Ammon's horn (tissue), 1 donor: ENCODE data around the gene TCF7L2.
A peak's percentile ranks its signal among the peaks of the same experiment; 100 is the strongest.

ENCODE experiments used
- DNase-seq: peaks from one replicate; pipeline ENCODE4 v3.0.0-alpha.2; 2016; ENCODE audit warnings: low spot score

Gene TCF7L2

GRCh38 chr10:112999102-112999501 is 49.1 kb downstream of the TCF7L2 start:
- no peak for DNase-seq

- no peak for DNase-seq
Observed at GRCh38 chr10:113000442-113000841, 50.4 kb downstream of the TCF7L2 start.

- DNase-seq: no peak
Observed at GRCh38 chr10:113000876-113001598, 51.0 kb downstream of the TCF7L2 start.

- DNase-seq: no peak
Observed at GRCh38 chr10:113001599-113002448, 51.8 kb downstream of the TCF7L2 start.

GRCh38 chr10:113002449-113002777 is 52.4 kb downstream of the TCF7L2 start:
- no peak for DNase-seq

GRCh38 chr10:113003052-113003451 is 53.0 kb downstream of the TCF7L2 start:
- DNase-seq: peak; percentile 75

GRCh38 chr10:113004069-113004618 is 54.1 kb downstream of the TCF7L2 start:
- no peak for DNase-seq

GRCh38 chr10:113005380-113005779 is 55.3 kb downstream of the TCF7L2 start:
- DNase-seq: no peak

GRCh38 chr10:113006656-113007342 is 56.8 kb downstream of the TCF7L2 start:
- no peak for DNase-seq

GRCh38 chr10:113007343-113007771 is 57.3 kb downstream of the TCF7L2 start:
- DNase-seq: no peak

- no peak for DNase-seq
Observed at GRCh38 chr10:113007821-113008220, 57.8 kb downstream of the TCF7L2 start.

- no peak for DNase-seq
Observed at GRCh38 chr10:113011592-113012374, 61.7 kb downstream of the TCF7L2 start.

- DNase-seq: no peak
Observed at GRCh38 chr10:113015201-113015600, 65.2 kb downstream of the TCF7L2 start.

GRCh38 chr10:113017376-113017775 is 67.3 kb downstream of the TCF7L2 start:
- no peak for DNase-seq

GRCh38 chr10:113018034-113018433 is 68.0 kb downstream of the TCF7L2 start:
- DNase-seq: no peak

GRCh38 chr10:113019096-113019495 is 69.0 kb downstream of the TCF7L2 start:
- no peak for DNase-seq

- no peak for DNase-seq
Observed at GRCh38 chr10:113019692-113020474, 69.8 kb downstream of the TCF7L2 start.

- DNase-seq: no peak
Observed at GRCh38 chr10:113020475-113020753, 70.4 kb downstream of the TCF7L2 start.

- no peak for DNase-seq
Observed at GRCh38 chr10:113020838-113021237, 70.8 kb downstream of the TCF7L2 start.

- DNase-seq: peak; percentile 69
Observed at GRCh38 chr10:113021268-113022040, 71.4 kb downstream of the TCF7L2 start.
